Stomach smooth muscle (tissue), 2 donors: ENCODE results near the gene NOL4L.

ENCODE experiments used
- H3K27ac ChIP-seq: one replicate; pipeline ENCODE4 v1.7.0; 2013; ENCODE audit warnings: mild to moderate bottlenecking, low read length, inconsistent platforms
- H3K27me3 ChIP-seq, 2 donors: one replicate each; pipeline ENCODE4 v1.7.0; 2013; ENCODE audit warnings: low read length in 2 of 2; ENCODE audit not compliant: insufficient read depth in 2 of 2, control insufficient read depth in 1 of 2
- H3K36me3 ChIP-seq, 2 donors: one replicate each; pipeline ENCODE4 v1.7.0; 2013; ENCODE audit warnings: low read length in 2 of 2; ENCODE audit not compliant: control insufficient read depth in 2 of 2, insufficient read depth in 2 of 2
- H3K4me1 ChIP-seq: one replicate; pipeline ENCODE4 v1.7.0; 2013; ENCODE audit warnings: low read length; ENCODE audit not compliant: control insufficient read depth, insufficient read depth
- H3K4me3 ChIP-seq, 2 donors: one replicate each; pipeline ENCODE4 v1.7.0; 2013; ENCODE audit warnings: low read length in 2 of 2
- H3K9ac ChIP-seq, 2 donors: one replicate each; pipeline ENCODE4 v1.7.0; 2013; ENCODE audit warnings: low read length in 2 of 2, mild to moderate bottlenecking in 1 of 2
- H3K9me3 ChIP-seq, 2 donors: one replicate each; pipeline ENCODE4 v1.7.0; 2013; ENCODE audit warnings: low read length in 2 of 2; ENCODE audit not compliant: control insufficient read depth in 2 of 2
- donor health status: healthy.
- donor health status: Pancreatic carcinoma.

NOL4L gene

DNA sequence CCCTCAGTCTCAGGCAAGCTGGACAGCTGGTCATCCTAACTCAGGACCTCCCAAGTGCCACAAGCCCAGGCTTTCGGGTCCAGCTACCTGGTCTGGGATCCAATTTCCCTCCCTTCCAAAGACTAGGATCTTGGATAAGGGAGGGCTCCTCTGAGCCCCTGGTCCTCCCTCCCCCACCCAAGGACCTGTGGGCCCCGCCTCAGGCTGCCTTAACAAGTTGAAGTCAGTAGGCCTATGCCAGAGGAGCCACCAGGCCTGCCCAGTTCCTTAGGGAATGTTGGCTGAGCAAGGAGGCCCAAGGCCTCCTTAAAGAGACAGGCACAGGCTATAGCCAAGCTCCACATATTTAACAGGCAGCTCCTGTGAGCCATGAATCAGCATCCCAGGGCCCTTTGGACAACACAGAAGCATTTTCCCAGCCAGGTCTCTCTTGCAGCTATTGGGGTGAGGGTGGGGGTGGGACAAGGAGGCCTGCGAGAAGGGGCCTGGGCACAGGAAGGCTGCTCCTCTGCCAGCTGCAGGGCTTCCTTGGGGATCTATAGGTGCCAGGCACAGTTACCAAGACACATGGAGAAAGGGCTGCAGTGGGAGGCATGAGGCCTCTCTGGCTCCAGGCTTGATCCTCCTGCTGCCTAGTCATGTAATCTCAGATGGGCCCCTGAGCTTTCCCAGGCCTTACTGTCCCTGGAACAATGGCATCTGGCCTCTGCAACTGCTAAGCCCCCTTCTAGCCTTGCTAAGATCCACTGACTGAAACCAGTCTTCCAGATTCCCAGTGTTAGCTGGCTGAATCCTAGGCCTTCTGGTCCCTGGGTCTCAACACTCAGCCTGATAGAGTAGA is 27.4 kb upstream of the NOL4L start:
- no peak overlapping the region for H3K27ac ChIP-seq
- no peak overlapping the region for H3K9ac ChIP-seq
- no peaks in the 10 kb centered on the region for H3K4me1 ChIP-seq
- H3K9me3 ChIP-seq: no peaks in the 10 kb centered on the region
- no peaks in the 10 kb centered on the region for H3K36me3 ChIP-seq
- peaks cover 0 to 5% of the 10 kb centered on the region in 2 donors for H3K27me3 ChIP-seq
- no peak overlapping the region for H3K4me3 ChIP-seq

DNA sequence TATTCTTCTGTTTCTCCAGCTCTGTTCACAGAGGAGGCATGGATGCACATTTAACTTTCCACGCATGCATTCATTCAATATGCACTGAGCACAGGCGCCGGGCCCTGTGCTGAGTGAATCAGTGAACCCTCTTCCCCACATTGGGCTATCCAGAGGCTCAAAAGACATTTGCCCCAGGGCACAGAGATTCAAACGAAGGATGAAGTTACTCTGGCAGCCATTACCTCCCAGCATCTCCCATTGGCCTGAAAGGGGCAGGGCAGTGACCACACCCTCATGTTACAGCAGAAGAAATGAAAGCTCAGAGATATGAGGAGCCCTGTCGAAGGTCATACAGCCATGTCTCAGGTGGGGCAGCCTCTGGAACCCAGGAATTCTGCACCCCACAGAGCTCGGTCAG is 26.7 kb upstream of the NOL4L start:
- H3K9ac ChIP-seq: no peak overlapping the region
- no peak overlapping the region for H3K27ac ChIP-seq
- peaks cover 0 to 5% of the 10 kb centered on the region in 2 donors for H3K27me3 ChIP-seq
- H3K4me3 ChIP-seq: no peak overlapping the region
- H3K4me1 ChIP-seq: no peaks in the 10 kb centered on the region
- no peaks in the 10 kb centered on the region for H3K9me3 ChIP-seq
- H3K36me3 ChIP-seq: no peaks in the 10 kb centered on the region

DNA sequence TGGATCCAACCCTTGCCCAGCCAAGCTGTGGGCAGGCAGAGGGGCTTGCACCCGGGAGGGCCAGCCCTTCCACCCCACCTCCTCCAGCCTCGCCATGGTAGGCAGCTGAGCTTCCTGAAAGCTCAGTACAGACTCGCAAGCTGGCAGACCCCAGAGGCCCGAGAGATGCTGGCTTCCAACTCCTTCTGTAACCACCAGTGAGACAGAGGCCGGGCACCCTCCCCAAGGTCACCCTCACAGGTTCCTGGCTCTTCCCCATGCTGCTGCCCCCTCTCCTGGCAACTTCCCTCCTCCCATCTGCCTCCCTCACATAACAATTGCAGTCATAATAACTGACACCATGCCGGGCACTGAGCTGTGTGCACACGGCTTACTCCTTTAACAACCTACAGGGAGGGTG is 26.2 kb upstream of the NOL4L start:
- no peaks in the 10 kb centered on the region for H3K4me1 ChIP-seq
- H3K9ac ChIP-seq: no peak overlapping the region
- H3K27me3 ChIP-seq: peaks cover 0 to 5% of the 10 kb centered on the region in 2 donors

DNA sequence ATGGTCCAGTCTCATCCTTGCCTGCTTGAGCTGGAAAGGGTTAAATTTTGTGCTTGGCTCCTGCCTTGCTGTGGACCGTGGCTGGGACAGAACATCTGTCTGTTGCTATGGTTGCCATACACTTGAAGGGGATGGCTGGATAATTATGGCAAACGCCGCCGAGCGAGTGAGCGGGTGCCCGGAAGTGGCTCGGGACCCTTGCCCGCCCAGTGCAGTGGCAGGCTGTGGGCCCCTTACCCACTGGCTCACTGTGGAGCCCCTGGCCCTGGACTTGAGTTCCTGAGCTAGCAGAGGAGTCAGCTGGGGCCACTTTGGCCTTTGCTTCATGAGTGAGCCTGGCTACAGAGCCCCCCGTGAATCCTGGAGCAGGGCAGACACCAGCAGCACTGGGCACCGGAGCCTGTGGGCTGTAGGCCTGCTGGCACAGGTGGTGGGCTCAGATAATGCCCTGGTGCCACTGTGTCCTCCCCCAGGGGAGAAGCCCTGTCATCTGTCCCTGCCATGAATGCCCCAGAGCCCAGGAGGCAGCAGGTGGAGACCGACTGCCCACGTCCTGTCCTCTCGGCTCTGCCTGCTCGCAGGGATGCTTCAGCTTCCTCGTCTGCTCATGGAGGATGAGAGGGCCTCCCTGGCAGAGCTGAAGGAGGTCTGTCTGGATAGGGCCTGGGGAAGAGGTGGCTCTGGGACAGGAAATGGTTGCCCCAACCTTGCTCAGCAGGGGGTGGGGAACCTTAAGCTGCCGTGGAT is 25.5 kb upstream of the NOL4L start:
- no peaks in the 10 kb centered on the region for H3K36me3 ChIP-seq
- H3K9me3 ChIP-seq: no peaks in the 10 kb centered on the region
- H3K9ac ChIP-seq: no peak overlapping the region
- peaks cover 0 to 7% of the 10 kb centered on the region in 2 donors for H3K27me3 ChIP-seq
- no peaks in the 10 kb centered on the region for H3K4me1 ChIP-seq
- H3K4me3 ChIP-seq: no peak overlapping the region
- no peak overlapping the region for H3K27ac ChIP-seq

More for the DNA sequence above, 26.2 kb upstream of the NOL4L start:
- no peak overlapping the region for H3K27ac ChIP-seq
- no peak overlapping the region for H3K4me3 ChIP-seq
- H3K36me3 ChIP-seq: no peaks in the 10 kb centered on the region
- H3K9me3 ChIP-seq: no peaks in the 10 kb centered on the region

DNA sequence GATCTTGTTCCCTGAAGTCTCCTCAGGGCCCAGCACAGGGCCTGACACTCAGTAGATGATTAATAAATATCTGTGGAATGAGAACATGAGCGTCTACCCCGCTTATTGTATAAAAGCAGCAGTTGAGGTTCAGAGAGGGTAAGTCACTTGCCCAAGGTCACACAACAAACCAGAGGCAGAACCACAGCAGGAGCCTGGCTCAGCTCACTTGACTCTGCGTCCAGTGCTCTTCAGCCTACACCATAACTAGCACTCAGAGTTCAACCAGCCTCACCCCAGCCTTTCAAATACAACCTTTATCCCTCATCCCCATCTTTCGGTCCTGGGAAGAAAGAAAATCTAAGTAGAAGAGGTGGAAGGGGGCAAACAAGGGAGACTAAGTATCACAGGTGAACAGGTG is 24.9 kb upstream of the NOL4L start:
- H3K4me1 ChIP-seq: no peaks in the 10 kb centered on the region
- H3K36me3 ChIP-seq: no peaks in the 10 kb centered on the region
- H3K9me3 ChIP-seq: no peaks in the 10 kb centered on the region
- H3K27me3 ChIP-seq: peaks cover 0 to 8% of the 10 kb centered on the region in 2 donors
- H3K9ac ChIP-seq: no peak overlapping the region
- H3K4me3 ChIP-seq: no peak overlapping the region
- H3K27ac ChIP-seq: no peak overlapping the region

DNA sequence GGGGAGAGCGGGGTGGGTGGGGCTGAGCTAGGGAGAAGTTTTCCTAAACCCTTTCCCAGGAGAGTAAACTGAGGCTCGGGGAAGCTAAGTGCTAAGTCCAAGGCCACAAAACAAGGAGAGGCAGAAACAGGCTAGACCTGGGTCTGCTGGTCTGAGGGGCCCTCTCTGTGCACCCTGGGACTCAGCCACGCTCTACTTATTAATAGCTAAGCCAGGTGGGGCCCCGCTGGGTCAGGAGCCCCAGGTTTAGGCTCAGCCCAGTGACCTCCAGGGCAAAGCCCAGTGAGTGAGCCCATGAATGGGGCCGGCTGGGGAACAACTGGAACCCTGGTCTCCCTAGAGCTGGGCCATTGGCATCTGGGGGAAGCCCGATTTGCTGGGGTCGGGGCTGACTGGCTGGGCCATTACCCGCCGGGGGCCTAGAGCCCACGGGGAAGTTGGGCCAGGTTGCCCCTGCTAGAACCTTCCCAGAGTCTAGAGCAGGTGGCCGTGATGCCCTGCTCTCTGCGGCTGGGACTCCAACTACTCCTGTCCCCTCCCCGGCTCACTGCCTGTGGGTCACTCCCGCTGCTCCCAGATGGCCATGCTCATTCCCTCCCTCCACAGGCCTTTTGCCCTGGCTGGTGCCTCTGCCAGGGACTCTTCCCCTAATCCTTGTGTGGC is 24.1 kb upstream of the NOL4L start:
- Histone ChIP-seq H3K9me3 (no peaks in the 10 kb centered on the region), H3K9ac (no peak overlapping the region), H3K27me3 (peaks cover 0 to 10% of the 10 kb centered on the region in 2 donors), H3K27ac (no peak overlapping the region), H3K4me1 (no peaks in the 10 kb centered on the region), H3K4me3 (no peak overlapping the region), H3K36me3 (no peaks in the 10 kb centered on the region)

DNA sequence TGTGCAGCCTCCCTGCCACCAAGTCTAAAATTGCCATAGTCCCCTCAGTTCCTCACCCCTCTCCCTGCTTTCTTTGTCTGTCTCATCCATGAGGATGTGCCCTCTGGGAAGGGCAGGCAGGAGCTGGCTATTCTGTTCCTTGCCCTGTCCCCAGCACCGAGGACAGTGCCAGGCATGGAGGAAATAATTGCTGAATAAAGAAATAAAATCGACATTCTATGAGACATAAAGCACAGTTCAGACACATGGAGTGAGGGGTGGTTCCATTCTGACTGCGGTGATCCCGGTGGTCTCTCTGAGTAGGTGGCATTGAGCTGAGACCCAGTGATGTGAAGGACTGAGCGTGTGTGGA is 23.5 kb upstream of the NOL4L start:
- Histone ChIP-seq H3K9me3 (no peaks in the 10 kb centered on the region), H3K4me3 (no peak overlapping the region), H3K36me3 (no peaks in the 10 kb centered on the region), H3K27me3 (peaks cover 3 to 10% of the 10 kb centered on the region in 2 donors), H3K27ac (no peak overlapping the region), H3K4me1 (no peaks in the 10 kb centered on the region), H3K9ac (no peak overlapping the region)

DNA sequence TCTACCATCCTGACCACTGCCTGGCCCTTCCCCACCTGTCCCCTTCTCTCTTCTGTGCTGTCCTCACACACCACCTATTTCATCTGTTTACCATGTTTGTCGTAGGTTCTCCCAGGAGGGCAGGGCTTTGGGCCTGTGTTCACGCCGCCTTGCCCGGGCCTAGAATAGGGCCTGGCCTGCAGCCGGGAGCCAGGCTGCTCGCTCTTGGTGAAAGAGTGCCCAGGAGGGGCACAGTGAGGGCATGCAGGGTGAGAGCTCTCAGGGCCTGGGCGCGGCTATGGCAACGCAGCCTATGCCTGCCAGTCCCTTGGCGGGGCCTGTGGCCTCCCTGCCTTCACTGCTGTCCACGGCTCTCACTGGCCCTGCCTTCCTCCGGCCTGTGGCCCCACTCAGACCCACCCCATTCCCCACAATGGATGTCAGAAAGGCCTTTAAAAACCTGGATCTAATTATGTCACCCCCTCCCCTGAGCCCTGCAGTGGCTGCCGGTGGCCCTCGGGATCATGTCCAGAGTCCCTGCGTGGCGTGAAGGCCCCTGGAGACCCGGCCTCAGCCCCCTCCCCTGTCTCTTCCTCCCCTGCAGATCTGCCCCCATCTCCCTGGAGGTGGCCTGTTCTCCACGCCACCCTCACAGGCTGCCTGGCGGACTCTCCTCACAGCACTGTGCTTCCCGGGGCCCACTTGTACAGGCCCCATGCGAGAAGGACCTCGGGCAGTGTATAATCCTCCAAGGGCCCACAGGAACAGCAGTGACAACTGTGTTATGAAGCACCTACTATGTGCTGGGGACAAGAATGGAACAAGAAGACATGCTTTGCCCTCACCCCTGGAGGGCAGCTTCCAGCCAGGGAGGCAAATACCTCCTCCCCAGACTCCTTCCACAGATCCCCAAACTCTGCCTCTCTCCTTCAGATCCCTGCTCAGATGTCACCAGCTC is 22.9 kb upstream of the NOL4L start:
- H3K9ac ChIP-seq: no peak overlapping the region
- H3K27ac ChIP-seq: no peak overlapping the region
- H3K36me3 ChIP-seq: no peaks in the 10 kb centered on the region

DNA sequence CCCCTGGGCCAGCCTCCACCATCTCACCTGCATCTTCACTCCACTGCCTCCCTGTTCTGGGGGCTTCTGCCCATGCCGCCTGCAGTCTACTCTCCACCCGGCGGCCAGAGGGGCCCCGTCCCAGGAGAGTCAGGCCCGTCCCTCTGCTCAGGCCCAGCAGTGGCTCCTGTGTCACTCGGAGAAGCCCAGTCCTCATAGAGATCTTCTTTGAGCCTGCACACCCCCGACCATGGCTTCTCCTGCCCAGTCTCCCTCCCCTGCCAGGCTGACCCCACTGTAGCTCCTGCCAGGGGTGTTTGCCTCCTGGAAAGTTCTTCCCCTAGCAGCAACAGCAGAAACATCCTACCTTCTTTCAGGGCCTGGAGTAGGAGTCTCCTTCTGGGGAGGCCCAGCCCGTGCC is 22.2 kb upstream of the NOL4L start:
- no peaks in the 10 kb centered on the region for H3K4me1 ChIP-seq
- H3K36me3 ChIP-seq: no peaks in the 10 kb centered on the region
- H3K9me3 ChIP-seq: no peaks in the 10 kb centered on the region
- no peak overlapping the region for H3K9ac ChIP-seq
- no peak overlapping the region for H3K4me3 ChIP-seq
- H3K27ac ChIP-seq: no peak overlapping the region
- H3K27me3 ChIP-seq: peaks cover 3 to 10% of the 10 kb centered on the region in 2 donors

More for the DNA sequence above, 22.9 kb upstream of the NOL4L start:
- Histone ChIP-seq H3K9me3 (no peaks in the 10 kb centered on the region), H3K4me1 (no peaks in the 10 kb centered on the region), H3K27me3 (peaks cover 3 to 10% of the 10 kb centered on the region in 2 donors), H3K4me3 (no peak overlapping the region)

DNA sequence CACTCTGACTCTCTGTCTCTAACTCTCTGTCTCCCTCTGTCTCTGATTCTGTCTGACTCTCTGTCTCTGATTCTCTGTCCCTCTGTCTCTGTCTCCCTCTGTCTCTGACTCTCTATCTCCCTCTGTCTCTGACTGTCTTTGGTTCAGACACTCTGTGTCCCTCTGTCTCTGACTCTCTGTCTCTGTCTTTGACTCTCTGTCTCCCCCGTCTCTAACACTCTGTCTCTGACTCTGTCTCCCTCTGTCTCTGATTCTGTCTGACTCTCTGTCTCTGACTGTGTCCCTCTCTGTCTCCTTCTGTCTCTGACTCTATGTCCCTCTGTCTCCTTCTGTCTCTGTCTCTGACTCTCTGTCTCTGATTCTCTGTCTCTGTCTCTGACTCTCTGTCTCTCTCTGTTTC is 21.7 kb upstream of the NOL4L start:
- H3K9ac ChIP-seq: no peak overlapping the region
- H3K4me1 ChIP-seq: no peaks in the 10 kb centered on the region
- no peak overlapping the region for H3K27ac ChIP-seq
- no peaks in the 10 kb centered on the region for H3K36me3 ChIP-seq
- peaks cover 3 to 10% of the 10 kb centered on the region in 2 donors for H3K27me3 ChIP-seq
- H3K4me3 ChIP-seq: no peak overlapping the region
- no peaks in the 10 kb centered on the region for H3K9me3 ChIP-seq
